Fibroblast of upper back skin (primary cell): ENCODE data around the gene NCKAP5L.

Experiments used
- DNase-seq: peaks from one replicate; pipeline ENCODE4 v3.0.0-alpha.2; 2013

Gene NCKAP5L, protein sequence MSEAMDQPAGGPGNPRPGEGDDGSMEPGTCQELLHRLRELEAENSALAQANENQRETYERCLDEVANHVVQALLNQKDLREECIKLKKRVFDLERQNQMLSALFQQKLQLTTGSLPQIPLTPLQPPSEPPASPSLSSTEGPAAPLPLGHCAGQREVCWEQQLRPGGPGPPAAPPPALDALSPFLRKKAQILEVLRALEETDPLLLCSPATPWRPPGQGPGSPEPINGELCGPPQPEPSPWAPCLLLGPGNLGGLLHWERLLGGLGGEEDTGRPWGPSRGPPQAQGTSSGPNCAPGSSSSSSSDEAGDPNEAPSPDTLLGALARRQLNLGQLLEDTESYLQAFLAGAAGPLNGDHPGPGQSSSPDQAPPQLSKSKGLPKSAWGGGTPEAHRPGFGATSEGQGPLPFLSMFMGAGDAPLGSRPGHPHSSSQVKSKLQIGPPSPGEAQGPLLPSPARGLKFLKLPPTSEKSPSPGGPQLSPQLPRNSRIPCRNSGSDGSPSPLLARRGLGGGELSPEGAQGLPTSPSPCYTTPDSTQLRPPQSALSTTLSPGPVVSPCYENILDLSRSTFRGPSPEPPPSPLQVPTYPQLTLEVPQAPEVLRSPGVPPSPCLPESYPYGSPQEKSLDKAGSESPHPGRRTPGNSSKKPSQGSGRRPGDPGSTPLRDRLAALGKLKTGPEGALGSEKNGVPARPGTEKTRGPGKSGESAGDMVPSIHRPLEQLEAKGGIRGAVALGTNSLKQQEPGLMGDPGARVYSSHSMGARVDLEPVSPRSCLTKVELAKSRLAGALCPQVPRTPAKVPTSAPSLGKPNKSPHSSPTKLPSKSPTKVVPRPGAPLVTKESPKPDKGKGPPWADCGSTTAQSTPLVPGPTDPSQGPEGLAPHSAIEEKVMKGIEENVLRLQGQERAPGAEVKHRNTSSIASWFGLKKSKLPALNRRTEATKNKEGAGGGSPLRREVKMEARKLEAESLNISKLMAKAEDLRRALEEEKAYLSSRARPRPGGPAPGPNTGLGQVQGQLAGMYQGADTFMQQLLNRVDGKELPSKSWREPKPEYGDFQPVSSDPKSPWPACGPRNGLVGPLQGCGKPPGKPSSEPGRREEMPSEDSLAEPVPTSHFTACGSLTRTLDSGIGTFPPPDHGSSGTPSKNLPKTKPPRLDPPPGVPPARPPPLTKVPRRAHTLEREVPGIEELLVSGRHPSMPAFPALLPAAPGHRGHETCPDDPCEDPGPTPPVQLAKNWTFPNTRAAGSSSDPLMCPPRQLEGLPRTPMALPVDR (N-terminal part only)

DNA sequence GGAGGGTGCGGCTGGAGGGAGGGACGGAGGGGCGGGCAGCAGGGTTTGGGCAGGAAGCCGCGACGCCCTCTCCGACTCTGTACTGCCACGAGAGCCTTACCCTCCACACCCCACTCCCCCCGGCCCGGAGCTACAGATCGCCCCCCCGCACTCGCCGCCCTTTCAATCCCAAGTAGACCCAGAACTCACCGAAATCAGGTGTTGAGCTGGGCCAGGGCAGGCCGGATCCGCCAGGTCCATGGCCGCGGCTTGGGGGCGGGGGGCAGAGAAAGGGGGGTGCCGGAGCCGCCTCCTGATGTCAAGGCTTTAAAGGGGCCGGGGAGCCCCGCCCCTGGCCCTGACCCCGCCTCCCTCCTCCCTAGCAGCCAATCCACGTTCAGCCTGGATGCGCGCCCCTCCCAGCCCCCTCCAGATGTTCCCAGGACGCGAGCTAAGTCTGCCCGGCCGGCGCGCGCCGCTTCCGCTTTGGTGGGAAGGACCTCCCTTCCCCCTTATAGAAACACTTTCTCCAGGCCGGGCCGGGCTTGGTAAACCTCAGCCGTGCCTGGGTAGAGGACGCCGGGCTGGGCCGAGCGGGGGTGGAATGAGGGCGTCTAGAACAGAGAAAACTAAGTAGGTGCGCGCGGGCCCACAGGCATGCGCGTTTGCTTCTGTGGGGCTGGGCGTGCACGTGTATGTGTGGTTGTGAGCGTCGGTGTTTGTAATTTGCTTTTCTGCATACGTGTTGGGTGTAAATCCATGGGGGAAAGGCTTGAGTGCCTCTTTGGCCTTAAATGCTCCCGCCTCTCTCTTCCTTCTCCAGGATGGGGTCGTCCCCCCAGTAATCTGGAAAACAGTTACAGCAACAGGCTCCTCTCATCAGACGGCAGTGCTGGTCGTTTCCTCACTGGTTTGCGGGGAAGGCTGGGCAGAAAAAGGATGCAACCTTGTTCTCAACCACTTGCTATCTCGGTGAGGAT is at the start of gene NCKAP5L:
Gene NCKAP5L, minus strand, starts transcription at position 281 of the 959 bp plus-strand sequence. CDS start 24,369 bp downstream, outside the sequence.
- peak; percentile 98 for DNase-seq

DNA sequence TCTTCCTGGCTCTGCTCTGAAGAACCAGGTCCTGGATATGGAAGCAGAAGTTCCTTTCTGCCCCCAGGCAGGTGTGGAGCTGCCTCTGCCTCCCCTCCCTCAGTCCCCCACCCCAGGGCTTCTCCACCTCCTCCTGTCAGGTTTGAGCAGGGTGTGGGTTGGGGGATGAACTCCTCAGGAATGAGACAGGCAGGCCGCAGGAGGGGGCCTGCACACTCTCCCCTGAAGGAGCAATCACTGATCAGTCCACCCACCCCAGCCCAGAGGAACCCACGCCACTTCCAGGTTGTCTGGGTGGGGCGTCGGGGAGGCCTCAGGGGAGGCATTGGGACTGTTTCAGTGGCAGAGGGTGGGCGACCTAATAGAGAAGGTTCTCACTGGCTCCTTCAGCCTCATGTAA is 48.9 kb upstream of the NCKAP5L start:
- no peak for DNase-seq

DNA sequence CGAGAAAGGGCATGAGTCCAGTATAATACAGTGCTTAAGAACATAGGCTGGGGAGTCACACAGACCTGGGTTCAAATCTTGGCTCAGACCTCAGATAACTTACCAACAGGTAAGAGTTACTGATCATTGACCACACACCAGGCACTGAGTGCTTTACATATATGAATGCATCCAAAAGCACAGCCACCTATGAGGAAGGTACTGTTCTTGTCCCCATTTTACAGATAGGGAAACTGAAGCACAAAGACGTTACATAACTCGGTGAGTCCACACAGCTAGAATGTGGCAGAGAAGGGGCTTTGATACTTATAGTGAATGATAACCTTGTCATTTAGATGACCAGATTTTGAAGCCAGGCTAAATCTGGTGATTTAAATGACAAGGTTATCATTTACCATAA is 47.9 kb upstream of the NCKAP5L start:
- DNase-seq, result no peak

DNA sequence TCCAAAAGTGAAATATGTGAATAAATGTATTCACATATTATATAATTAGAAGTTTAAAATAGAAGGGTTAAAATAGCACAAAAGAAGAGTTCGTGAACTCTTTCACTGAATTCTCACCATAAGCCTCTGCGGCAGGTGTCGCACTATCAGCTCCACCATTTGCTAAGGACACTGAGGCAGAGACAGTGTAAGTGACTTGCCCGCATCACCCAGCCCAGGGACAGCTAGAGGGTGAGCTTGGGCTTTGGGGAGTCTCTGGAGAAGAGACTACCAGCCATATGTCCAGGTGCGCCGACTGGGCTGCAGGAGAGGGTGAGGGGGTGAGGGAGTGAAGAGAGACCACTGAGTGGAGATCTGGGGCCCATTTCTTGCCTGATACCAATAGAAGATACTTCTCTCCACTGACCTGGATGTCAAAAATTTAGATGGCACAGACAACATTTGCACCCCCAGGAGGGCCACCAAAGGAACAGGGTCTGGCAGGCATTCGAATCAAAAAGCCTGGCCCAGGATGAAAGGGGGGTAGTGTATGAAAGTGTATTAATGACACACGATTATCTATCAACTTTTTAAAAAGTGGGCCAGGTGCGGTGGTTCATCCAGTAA is 47.0 kb upstream of the NCKAP5L start:
- no peak for DNase-seq

DNA sequence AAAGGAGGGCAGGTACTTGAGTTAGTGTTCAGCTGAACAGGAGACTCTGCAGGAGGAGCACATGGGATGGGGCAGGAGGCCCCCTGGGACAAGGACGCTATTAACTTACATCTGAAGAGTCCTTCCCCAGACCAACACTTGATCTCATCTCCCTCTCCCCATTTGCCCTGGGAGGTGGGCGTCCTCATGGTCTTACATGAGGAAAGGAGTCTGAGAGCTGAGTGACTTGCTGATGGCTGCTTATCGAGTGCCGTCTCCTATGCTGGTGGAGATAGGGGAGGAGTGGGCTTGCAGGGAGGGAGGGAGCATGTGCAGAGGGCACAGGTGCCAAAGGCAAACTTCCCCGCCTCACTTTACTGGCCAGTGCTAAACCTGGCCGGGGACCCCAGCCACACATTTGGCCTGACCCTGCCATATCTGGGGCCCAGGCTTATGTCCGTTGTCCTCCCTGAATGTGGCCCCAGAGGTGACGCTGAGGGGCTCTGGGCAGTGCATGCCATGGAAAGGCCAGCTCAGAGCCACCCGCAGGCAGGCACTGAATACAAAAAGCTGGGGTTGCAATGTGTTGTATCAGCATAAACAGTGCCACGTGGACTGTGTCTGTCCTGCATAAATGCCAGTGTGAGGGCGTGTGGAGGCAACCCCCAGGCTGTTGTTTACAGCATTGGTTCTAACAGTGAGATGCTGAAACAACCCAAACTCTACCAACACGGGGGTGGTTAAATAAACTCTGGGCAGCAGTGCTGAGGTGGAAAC is 46.1 kb upstream of the NCKAP5L start:
- DNase-seq, result no peak

DNA sequence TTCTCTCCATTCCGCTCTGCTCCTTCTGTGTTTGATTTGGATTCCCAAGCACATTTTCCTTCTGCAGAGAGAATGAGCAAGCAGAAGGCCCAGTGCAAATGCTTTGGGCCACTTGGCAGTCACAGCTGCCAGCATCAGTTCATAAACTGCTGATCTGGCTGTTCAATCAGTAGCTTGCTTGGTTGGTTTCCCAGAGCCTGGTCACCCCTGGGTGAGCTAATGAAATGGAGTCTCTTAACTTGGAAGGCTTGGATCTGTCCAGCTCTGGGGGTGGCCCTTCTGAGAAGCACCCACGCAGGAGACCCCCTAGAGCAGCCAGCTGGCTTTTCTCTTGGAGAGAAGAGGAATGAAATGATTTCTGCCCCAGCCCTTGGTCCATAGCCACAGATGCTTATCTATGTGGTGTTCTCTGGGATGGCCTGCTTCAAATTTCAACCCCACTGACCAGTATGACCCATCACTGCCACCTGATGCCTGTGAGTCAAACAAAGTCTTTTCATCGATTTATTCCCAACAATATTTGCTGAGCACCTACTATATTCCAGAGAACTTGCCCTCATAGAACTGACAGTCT is 45.2 kb upstream of the NCKAP5L start:
- DNase-seq, result no peak

DNA sequence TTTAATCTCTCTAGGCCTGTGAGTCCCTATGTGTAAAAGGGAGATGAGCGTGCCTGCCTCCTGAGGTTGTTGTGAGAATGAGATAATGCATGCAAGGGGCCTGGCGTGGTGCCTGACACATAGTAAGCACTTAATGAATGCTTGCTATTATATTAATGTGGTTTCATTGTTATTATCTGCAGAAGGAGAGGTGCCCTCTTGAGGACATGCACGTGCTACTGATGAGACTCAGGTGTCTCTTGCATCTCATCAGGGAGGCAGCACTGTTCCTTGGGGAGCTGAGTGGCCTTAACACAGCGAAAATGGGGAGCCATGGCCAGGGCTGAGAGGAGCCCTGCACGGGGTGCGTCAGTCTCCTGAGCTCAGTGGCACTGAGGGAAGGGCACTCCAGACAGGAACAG is 44.6 kb upstream of the NCKAP5L start:
- peak; percentile 22 for DNase-seq

DNA sequence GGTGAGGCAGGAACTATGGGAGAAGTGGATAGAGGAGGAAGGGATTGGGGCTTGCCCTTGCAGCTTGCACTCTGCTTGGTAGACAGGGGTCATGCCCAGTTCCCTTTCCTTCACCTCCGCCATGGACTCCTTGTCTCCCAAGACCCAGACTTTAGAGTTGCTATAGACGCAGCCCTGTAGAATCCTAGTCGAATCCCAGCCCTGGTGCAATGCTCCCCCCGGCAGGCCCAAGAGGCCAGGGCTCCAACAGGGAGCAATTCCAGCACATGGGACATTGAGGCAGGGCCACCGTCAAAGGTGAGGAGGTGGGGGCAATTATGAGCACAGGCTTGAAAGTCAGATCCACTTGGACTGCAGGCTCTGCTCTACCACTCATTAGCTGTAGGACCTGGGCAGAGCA is 44.2 kb upstream of the NCKAP5L start:
- DNase-seq, result no peak

DNA sequence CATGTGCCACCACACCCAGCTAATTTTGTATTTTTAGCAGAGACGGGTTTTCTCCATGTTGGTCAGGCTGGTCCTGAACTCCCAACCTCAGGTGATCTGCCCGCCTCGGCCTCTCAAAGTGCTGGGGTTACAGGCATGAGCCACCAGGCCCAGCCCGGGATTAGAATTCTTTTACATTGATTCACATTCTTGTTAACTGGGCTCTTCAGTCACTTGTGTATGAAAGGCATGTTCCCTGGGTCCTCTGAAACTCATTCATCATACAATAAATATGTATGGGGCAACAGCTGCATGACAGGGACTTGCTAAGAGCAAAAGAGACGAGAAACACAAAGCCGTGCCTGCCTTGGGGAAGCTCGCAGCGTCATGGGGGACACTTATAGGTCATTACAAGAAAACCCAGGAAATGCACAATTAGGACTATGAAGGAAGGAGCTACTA is 43.6 kb upstream of the NCKAP5L start:
- DNase-seq, result peak; percentile 46

DNA sequence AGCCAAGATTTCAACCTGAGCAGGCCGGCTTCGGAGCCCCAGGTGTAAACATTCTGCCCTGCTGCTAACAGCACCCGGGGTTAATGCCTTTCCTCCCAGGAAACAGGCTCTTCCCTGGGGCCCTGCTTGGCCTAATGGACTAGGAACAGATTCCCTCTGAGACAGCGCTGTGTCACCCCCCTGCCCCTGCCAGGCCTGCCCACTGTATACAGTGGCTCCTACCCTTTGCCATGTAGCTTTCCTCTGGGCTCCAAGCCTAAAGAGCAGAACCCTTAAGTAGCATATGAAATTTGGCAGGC is 43.0 kb upstream of the NCKAP5L start:
- no peak for DNase-seq

DNA sequence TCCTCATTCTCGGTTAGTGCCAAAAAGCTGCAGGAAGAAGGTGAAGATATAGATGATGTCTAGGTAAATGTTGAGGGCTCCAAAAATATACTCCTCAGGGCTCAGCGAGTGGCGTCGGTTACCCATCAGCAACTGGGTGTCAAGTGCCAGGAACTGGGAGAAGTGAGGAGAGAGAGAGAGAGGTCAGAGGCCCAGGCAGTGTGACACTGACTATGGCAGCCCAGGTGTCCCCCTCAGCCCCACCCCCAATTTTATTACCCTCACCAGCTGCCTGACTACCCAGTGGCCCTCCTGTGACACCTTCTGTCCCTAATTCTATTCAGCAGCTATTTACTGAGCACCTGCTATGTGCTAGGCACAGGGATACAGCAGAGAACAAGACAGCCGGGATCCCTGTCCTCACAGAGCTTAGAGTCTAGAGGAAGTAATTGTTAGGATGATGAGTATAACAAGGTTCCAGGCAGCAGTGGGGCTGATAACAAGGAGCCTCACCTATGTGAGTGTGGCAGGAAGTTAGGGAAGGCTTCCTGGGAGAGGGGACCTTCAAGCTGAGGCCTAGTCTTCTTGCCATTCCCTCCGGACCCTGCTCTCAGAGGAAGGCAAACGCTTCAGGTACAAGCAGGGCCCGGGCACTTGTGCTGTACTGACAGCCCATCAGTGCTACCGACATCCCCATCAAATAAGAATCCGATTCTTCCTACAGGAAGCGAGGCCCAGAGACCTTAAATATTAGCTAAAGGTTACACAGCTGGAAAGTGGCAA is 42.5 kb upstream of the NCKAP5L start:
- no peak for DNase-seq

DNA sequence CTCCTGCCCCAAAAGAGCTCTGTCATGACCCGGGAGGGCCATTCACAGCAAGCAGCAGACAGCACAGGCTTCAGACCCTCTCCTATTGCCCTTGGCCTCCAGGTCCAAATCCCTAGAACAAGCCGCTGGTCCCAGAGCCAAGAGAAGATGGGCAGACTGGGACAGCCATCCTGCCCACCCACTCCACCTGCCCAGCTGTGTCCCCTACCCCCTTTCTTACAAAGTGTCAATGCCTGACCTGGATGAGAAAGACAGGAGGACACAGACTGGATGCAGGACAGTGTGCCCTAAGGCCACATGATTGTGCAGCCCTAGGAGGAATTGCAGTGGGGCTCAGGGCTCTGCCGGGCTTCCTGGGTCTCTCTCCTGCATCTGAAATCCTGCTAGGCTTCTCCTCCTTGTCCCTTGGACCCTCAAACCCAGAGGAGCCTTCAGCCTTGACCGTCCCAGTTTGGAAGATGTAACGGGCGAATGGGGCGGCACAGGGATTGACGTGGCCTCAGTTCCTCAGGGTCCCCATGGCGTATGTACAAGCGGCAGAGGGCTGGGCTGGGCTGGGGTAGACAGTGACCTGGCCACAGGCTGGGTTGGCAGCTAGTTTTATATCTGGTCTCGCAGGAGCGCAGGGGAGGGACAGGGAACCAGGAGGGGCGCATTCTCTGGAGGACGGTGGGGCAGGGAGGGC is 41.7 kb upstream of the NCKAP5L start:
- DNase-seq, result no peak

DNA sequence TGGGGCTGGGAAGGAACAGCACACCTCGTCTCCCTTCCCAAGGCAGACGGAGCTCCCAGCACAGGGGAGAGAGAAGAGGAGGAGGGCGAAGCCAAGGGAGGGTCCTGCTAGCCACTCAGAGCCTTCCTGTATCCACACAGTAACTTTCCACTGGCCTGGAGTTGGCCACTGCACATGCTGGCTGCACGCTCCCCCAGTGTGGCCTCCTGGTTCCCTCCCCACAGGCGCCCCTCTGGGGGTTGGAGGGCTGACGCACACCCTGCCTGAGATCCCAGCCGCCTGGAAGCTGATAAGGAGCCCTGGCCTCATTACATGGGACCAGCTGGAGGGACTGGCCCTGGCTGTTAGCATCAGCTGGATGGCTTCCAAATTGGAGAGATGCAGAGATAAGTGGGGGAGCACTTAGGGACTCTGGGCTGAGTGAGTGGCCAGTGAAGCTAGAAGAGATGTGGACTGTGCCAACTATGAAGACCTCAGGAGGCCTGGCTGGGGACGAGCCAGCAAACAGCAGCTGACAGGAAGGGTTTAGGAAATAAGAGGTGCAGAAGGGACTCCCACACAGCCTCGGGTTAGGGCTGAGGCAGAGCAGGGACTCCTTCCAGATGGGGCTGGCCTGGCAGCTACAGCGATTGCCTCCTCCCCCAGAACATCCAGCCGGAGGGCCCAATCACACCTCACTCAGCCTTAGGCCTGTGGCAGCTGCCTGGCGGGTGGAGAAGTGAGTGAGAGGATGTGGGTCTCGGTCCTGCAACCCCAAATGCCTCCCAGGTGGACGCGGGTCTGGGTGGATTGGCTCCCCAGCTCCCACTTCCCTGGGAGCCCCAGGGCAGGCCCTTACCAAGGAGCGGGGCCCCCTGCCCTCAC is 41.0 kb upstream of the NCKAP5L start:
- DNase-seq, result peak; percentile 96

DNA sequence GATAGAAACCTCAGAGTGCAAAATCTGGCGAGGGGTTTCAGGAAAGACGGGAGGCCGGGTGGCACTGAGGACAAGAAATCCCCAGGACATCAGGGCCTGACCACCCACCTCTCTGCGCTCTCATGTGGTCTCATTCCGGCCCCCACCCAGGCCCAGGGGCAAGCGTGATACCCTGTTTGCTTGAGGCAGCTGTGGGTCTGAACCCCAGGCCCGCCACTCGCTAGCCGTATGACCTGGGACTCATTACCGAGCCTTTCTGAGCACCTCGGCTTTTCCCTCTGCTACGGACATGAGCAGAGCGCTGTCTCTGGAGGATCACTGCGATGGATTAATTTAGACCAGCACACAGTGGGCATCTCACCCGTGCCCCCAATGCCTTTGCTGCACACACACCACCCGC is 40.2 kb upstream of the NCKAP5L start:
- DNase-seq, result no peak

DNA sequence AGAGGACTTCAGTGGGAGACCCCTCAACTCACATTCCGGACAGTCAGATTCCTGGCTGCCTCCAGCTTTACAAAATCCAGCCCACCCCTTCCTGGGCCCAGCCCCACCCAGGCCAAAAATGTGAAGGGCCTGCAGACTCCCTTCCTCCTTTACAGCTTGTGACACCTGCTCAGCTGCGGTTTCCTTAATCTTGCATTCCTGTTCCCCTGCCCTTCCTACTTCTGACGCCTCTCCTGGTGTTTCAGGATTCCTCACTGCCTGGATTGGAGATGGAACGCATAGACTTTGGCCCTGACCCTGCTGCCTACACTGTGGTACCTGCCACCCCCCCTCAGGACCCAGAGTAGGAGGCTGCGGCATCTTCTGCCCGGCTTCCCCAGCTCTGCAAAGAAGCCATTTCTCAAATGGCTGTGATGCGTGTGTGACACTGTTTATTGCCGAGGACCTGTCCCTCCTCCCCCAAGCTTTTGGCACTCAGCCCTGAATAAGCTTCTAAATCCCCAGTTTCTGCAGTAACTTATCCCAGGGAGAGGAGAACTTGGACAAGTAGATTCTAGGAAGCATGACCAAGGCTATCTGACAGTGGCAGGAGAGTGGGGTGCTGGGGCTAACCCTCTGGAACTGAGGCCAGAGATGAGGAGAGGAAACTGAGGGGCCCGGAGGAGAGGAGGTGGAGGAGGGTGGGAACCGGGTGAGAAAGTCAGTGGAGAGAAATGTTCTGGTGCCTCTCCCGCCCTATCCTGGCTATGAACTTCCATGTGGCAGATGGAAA is 39.5 kb upstream of the NCKAP5L start:
- DNase-seq, result no peak

DNA sequence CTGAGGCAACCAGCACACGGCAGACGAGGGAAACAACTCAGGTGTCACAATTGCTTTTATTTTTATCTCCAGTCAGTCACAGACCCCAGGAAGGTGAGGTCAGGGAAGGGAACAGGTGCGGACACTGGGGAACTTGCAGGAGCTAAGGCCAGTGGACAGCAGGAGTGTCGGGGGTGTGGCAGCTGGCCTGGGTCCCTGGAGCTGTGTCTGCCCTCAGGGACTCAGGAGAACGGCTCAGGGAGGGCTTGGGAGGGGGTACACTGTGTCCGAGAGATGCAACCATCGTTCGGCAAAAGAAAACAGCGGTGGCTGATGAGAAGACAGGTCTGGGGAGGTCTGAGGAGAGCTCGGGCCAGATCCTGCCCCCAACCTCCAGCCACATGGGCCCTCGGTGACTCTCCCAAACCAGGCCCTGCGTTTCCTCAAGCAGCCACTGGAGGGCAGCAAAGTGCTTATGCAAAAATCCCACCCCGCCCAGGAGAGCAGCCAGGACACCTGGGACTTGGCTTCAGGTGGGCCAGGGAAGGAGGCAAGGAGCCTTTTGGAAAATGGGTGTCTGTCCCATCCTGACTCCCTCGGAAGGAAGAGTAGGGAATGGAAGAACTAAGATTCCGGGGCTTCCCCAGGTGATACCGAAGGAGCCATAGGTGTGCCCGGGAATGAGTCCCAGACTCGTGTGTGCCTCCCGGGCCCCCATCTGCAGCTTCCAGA is 38.8 kb upstream of the NCKAP5L start:
- peak; percentile 65 for DNase-seq

DNA sequence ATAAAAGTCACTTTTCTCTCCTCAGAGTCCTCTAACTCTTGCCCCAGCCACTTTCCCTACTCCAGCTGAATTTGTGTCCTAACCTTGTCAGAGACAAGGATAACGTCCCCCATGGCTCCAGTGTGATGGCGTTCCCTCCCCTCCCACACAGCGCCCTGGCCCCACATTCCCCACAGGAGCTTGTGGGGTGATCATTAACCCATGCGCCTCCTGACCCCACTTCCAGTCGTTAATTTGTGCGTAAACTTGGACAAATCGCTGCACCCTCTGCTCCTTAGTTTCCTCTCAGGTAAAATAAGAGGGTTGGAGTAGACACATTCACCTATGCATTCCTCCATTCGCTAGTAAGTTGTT is 37.5 kb upstream of the NCKAP5L start:
- DNase-seq, result no peak
